ENCODE data around the gene ISG20.

- TF ChIP-seq CTCF (conservative IDR thresholded peaks at IDR 0.05; ENCODE audit: low read length), result no peak
- no peak for TF ChIP-seq EZH2phosphoT487 (IDR thresholded peaks at IDR 0.05; ENCODE audit: borderline replicate concordance, low read depth, low read length)
These were observed 51.5 kb downstream of the ISG20 start for GRCh38 chr15:88690331-88690730.
